HG03159 (cell line): ENCODE results near the gene SERTAD2.

Experiments
- ATAC-seq: cut with Tn5 transposase; IDR thresholded peaks from one replicate; pipeline ENCODE4 v1.9.1; 2021; ENCODE audit warnings: mild to moderate bottlenecking, moderate library complexity; ENCODE audit not compliant: unreplicated experiment

Gene SERTAD2

GRCh38 chr2:64650296-64650695 is 3.4 kb downstream of the SERTAD2 start:
- ATAC-seq, result no peak

- no peak for ATAC-seq
Observed at GRCh38 chr2:64649626-64650025, 4.1 kb downstream of the SERTAD2 start.

DNA sequence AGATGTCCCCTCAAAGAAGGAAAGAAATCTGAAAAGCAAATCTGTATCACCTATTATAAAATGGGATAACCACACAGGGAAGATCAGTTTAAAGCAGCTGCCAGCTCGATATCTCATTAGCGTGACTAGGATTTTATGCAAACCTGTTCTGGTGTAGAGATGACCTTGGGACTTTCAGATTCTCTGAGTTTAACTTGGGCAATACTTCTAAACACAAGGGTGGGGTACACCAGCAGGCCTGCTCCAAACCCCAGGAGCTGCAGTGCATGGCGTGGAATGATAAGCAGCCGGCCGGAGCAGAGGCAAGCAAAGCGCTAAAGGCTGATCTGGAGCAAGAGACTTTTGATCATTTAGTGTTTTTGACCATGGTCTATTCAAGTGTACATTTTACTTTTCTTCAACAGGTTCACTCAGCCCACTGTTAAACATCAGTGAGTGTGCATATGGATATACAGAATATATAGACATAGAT is 4.7 kb downstream of the SERTAD2 start:
- ATAC-seq, result no peak

DNA sequence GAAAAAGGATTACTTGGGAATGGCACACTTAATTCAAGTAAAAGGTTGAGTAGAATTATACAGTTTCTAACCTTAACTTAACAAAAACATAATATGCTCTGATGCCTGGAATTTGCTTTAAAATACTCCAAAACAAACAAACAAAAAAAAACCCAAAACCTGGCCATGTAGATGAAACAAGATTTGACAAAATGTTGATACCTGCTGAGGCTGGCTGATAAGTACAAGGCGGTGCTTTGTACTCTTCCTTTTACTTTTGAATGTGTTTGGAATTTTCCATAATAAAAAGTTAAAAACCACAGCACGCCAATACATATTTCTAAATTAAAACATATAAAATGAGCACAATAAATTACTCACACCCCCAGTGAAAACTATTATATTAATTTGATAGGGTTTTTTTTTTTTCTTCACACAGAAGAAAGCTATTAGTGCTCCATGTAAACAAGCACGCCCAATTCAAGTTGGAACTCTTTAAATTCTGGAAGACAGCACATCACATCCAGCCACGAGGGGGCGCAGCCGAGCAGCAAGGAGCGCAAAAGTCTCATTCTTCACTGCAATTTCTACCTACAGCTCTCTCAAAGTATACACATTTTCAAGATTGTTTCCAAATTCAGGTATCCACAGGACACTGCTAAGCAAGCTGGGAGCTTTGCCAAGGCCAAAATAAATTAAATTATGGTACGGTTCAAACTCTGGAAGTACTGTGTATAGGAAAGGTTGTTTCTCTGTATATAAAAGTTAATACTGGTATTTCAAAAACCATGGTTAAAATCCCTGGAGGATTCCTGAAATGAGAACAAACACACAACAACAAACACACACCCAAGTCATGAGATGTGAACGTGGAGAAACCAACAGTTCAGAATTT is 7.5 kb downstream of the SERTAD2 start:
- no peak for ATAC-seq

DNA sequence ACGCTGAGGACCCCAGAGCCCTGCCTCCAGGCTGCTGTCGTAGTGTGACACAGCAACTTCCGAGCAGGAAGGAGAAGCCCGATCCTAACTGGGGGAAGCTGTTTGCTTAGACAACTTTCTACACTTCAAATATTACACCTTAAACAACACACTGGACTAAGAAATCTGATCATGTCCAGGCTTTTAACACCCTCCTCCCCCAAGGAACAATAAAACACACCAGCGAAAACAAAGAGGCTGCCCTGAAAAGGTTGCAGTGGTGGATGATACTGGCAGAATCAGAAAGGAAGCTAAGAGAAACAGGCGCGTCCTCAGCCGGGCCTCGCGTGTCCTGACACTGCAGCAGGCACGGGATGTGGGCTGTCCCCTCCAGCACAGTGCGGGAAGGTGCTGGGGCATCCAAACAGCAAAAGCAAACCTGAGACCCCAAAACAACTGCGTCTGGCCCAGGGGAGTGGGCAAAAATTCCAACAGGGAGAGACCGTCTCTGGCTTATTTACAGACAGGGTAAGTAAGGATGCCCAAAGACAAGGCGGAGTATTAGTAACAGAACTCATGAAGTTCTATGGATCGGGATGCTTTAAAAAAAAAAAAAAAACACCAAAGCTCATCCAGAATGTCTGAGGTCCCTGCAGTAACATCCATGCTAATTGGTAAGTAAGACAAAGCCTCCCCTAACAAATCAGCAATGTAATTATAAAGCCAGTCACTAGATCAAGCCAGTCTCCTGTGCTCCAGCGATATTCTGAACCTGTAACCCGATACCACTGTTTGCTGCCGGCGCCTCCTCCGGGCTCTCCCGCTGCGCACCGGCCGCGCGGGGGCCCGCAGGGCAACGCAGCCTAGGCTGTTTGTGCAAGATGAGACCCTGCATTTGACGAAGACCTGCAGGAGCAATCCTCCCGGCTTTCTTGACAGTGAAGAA is 9.0 kb downstream of the SERTAD2 start:
- peak; percentile 41 for ATAC-seq

GRCh38 chr2:64643838-64644457 is 9.8 kb downstream of the SERTAD2 start:
- ATAC-seq, result no peak

- no peak for ATAC-seq
Observed at GRCh38 chr2:64641599-64641998, 12.1 kb downstream of the SERTAD2 start.

GRCh38 chr2:64640153-64641044 is 13.3 kb downstream of the SERTAD2 start:
- ATAC-seq, result no peak

DNA sequence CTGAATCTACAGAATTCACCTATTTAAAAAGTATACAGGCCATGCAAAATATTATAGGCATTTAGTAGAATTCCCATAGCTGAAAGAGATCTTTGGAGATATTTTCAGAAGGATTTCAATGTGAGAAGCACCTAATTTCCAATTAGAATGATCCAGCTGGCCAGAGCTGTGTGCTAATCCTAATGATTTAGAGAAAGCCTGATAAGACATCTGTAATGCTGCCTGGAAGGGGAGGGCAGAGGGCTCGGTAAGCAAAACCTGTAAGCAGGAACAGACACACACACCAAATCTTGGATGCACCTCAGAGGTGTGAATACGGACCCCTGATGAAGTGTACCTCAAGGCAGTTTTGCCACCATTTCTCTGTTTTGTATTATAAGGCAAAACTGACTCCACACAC is 14.0 kb downstream of the SERTAD2 start:
- no peak for ATAC-seq

DNA sequence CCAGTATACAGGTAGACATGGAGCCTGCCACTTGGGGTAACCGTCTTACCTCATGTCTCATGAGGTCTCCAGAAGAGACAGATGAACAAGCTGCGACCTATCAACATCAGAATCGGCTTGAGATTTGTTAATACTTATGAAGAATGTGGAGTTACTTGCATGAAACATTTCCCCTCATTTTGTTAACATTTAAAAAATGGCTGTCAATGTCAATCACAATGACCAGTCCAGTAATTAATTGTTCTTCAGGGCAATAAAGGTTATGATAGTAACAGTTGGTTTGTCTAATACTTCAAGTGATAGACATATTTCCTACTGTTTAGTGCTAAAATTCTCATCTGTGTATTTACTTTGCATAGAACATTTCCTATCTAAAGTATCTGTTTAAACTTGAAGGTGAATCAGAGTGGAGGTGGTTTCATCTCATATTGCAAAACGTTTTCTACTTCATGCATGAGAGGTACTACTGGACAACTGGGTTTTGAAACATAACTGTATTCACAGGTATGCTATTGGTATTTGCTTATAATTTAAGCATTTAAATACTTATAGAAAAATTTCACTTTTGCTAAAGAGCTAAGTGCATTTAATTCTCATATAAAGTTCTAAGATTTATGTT is 15.1 kb downstream of the SERTAD2 start:
- no peak for ATAC-seq

- no peak for ATAC-seq
Observed at GRCh38 chr2:64637931-64638330, 15.8 kb downstream of the SERTAD2 start.

GRCh38 chr2:64637000-64637635 is 16.6 kb downstream of the SERTAD2 start:
- ATAC-seq, result peak; percentile 53

- peak; percentile 56 for ATAC-seq
Observed at GRCh38 chr2:64635976-64636911, 17.5 kb downstream of the SERTAD2 start.

DNA sequence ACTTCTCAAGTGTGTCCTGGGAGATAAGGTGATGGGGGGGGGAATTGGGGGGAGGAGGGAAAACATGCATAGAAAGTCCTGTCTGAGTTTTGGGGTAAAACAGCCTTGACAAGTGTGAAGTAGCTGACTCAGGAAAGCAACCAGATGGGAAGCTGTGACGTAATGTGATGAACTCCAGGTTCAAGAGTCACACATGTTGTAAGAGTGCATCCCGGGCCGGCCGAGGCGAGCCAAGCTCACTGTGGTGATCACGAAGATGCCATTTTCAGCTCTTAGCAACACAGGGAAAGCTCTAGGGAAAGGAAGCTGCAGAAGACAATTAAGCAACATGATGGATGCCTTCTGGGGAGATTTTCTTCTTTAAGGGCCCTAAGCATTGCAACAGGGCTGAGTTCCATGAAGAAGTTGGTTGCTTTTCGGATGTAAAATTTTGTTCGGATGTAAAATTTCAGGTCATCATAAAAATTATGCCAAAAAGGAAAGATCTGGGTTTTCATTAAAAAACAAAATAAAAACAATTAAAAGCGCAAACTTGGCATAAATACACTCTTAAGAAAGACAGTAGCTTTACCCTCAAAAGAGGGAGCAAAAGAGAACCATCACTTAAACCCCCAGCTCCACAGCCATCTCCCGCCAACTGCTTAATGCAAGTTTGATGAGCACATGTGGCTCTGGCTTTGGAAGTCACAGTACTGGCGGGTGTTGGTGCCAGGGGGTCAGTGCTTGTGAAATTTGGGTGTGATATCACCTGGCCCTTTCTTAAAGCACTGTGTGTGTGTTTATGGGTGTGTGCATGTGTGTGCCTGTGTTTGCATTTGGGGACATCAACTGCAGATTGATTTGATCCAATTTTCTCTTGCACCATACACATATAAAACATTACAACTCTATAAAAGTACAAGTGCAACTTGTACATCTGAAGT is 19.1 kb downstream of the SERTAD2 start:
- no peak for ATAC-seq

DNA sequence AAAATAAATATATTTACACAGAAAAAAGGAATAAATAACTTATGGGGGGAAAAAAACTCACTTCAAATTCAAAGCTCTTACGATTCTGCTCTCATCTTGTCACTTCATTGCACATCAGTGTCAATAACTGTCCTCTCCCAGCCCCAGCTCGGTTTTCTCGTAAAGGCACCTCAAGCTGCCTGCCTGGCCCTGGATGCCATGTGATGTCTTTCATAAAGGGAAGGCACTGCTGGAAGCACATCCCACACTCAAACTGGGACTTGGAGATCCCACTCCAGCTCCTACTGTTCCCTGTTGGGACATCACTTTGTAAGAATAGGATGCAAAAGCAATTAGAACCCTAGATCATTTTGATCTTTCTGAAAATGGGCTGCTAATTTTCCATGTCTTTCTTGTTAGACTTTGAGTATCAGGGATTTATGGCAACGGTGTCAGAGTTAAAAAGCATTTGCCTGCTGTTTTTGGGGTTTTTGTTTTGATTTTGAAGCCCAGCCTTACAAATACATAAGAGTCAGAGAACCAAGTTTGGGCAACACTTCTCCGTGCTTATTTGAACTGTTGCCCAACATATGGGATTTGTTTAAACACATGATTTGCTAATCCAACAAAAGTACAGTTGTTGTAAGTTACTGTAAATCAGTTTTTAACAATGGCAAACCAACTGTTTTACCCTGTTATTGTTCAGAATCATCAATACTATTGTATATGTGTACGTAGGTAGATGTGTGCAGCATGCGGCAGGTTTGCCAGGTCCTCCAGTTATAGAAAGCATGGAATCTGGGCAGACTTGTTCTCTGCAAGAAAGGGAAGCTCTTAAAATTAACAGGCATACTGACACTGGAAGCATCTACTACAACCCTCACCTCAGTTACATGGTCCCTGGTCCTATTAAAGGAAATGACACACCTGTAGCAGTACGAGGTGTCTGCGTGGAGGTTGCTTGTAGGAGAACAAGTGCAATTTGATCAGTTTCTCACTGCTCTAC is 20.6 kb downstream of the SERTAD2 start:
- no peak for ATAC-seq

DNA sequence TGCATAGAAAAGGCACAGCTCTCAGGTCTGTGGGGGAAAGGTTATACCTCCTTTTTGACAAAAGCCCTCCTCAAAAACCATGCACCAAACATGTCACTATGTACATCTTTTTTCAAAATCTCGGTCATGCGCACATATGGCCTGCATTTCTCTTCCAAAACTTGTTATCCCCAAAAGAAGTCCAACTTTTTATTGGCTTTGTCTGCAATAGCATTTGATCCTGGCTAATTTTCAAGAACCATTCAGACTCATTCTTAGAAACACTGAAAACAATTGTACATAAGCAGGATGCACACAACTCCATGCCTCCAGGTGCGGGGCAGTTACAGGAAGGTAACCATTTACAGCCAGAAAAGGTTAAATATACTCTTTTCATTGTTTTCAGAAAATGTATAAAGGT is 21.9 kb downstream of the SERTAD2 start:
- no peak for ATAC-seq
